ENCODE data around the gene EPB41L2.

DNA sequence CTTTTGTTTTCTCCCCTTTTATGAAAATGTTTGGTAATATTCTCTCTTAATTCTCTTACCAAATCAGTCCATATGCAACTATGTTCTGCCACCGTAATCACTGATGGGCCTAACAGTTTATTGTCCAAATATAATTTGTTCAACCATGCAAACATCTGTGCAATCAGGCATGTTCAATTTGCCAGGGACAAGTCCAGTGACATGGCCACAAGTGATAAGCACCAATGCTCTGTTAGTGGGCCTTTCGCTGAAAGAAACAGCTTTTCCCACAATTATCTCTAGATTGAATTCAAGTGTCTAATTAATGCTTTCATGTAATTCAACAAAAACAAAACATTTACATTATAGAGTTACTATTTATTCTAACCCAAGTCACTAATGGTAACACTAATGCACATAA is 53.3 kb downstream of the EPB41L2 start:
- TF ChIP-seq, protein P1, sequence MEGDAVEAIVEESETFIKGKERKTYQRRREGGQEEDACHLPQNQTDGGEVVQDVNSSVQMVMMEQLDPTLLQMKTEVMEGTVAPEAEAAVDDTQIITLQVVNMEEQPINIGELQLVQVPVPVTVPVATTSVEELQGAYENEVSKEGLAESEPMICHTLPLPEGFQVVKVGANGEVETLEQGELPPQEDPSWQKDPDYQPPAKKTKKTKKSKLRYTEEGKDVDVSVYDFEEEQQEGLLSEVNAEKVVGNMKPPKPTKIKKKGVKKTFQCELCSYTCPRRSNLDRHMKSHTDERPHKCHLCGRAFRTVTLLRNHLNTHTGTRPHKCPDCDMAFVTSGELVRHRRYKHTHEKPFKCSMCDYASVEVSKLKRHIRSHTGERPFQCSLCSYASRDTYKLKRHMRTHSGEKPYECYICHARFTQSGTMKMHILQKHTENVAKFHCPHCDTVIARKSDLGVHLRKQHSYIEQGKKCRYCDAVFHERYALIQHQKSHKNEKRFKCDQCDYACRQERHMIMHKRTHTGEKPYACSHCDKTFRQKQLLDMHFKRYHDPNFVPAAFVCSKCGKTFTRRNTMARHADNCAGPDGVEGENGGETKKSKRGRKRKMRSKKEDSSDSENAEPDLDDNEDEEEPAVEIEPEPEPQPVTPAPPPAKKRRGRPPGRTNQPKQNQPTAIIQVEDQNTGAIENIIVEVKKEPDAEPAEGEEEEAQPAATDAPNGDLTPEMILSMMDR (IDR thresholded peaks at IDR 0.05) = no peak
- no peak for TF ChIP-seq POLR2A (IDR thresholded peaks at IDR 0.05)
